ENCODE measurements around the gene EIPR1. TPM values are rescaled to one million over a fixed set of nuclear protein-coding genes. Genes with fewer than 3 reads are reported as not detected.

EIPR1 gene
- total RNA-seq, 2 experiments from 2014 or later = 33.6 to 35.1 TPM

DNA sequence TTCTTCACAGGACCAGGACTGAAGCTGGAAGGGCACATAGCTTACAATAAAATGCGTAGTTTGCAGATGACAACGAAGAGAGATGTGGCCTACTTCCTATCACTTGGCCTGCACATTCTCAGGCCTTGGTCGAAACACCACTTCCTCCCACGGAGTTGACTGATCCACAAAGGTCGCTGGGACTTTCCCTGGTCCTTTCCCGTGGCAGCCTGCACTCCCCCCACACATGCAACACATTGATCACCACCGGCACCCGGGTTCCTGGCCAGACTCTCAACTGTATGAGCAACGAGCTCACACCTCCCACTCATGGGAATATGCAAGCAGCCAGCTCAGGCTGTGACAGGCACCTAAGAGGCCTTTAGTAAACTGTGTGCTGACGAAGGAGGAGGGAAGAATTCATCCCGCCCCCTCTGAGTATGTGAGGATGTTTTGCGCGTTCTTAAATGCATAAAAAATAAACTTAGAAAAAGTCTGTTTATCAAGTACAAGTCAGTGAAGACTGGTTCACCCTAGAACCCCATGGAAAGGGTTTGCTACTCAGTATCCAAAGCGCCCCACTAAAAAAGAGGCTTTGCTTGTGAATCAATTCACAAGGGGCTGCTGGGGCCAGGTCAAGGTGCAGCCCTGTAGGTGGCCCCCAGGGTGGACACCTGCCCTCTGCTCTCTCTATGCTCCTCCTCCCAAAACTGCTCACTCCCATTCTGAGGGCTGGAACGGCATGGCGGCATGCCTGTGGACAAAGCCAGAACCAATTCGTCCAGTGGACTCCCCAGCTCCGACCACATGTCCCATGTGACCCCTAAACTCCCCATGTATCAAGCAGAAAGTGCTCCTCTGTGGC, 154.3 kb downstream of the EIPR1 start:
- intact Hi-C loops (cut with micrococcal nuclease) = loop anchor here (1.0 to 2.0 kb wide), 7 partner anchors 16 to 610 kb away; partner anchors contain the start of genes ADI1 and EIPR1
- Mint-ChIP-seq H3K27me3 (ENCODE audit: low read depth) (no peaks in the 10 kb centered on the region), H3K27ac (peak overlapping the region; percentile 100), H3K36me3 (ENCODE audit: low read depth) (peaks cover 40% of the 10 kb centered on the region), H3K4me3 (peak overlapping the region; percentile 35), H3K9me3 (peaks cover 30% of the 10 kb centered on the region), H3K4me1 (ENCODE audit: low read depth) (peaks cover 44% of the 10 kb centered on the region)
- CTCF ChIA-PET = interaction anchor here (0.9 to 1.4 kb wide), 4 partner anchors 10 to 26 kb away, joined by 3 to 4 read pairs (median 4); no protein-coding TSS in a partner anchor
- peak; percentile 97 for DNase-seq

DNA sequence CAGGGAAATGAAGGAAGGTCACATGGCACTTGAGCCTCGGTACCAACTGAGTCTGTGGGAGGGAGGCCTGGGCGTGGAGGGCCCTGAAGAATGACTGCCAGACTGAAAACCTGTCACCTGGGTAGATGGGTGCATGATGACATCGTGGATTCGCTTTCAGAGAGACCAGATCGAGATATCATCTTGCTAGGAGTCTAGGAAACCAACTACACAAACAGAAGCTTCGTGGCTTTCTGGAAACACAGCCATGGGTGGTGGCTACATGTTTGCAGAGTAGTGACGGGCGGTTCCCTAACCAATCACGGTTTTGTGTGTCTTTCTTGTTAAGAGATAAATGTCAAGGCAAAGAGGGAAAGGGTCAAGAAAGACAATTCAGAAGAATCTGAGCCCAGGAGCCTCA, 155.0 kb downstream of the EIPR1 start:
- CTCF ChIA-PET = interaction anchor here (0.5 to 1.4 kb wide), 5 partner anchors 11 to 97 kb away, joined by 3 to 6 read pairs (median 4); no protein-coding TSS in a partner anchor
- Mint-ChIP-seq H3K27me3 (ENCODE audit: low read depth) (no peaks in the 10 kb centered on the region), H3K27ac (peak overlapping the region; percentile 100), H3K36me3 (ENCODE audit: low read depth) (peaks cover 37% of the 10 kb centered on the region), H3K4me1 (ENCODE audit: low read depth) (peaks cover 47% of the 10 kb centered on the region), H3K4me3 (peak overlapping the region; percentile 35), H3K9me3 (peaks cover 29% of the 10 kb centered on the region)
- intact Hi-C loops (cut with micrococcal nuclease) = loop anchor here (1.0 to 2.0 kb wide), 8 partner anchors 17 to 609 kb away; partner anchors contain the start of genes ADI1, EIPR1 and RNASEH1
- peak; percentile 77 for DNase-seq

- DNase-seq = no peak
- H3K27ac Mint-ChIP-seq = peak overlapping the region; percentile 50
- no peak overlapping the region for H3K4me3 Mint-ChIP-seq
- peaks cover 65% of the 10 kb centered on the region for H3K4me1 Mint-ChIP-seq (ENCODE audit: low read depth)
- H3K9me3 Mint-ChIP-seq = peaks cover 13% of the 10 kb centered on the region
- intact Hi-C loops (cut with micrococcal nuclease) = no loop called here
- H3K36me3 Mint-ChIP-seq (ENCODE audit: low read depth) = peaks cover 23% of the 10 kb centered on the region
- H3K27me3 Mint-ChIP-seq (ENCODE audit: low read depth) = no peaks in the 10 kb centered on the region
- CTCF ChIA-PET = no interaction called here
These were observed 158.1 kb downstream of the EIPR1 start for GRCh38 chr2:3219536-3219935.

DNA sequence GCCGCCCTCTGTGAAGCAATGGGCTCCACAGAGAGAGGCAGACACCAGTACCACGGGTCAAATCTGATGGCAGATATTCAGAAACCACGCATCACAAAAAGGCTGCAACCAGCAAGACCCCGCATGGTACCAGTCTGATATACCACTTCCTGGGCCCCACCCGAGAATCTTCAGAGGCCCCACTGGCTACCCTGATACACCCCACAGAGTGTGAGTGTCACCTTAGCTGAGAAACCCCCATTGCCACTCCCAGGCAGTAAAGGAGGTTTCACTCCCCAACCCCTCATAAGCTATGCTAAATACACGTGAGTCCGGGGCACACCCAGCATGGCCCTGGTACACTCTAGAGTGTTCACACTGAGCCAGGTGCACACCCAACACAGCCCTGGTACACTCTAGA, 160.0 kb downstream of the EIPR1 start:
- peaks cover 52% of the 10 kb centered on the region for H3K4me1 Mint-ChIP-seq (ENCODE audit: low read depth)
- CTCF ChIA-PET = interaction anchor here (0.6 to 1.0 kb wide), 2 partner anchors 121 to 729 kb away, joined by 3 read pairs; no protein-coding TSS in a partner anchor
- peak overlapping the region; percentile 59 for H3K27ac Mint-ChIP-seq
- intact Hi-C loops (cut with micrococcal nuclease) = no loop called here
- no peaks in the 10 kb centered on the region for H3K27me3 Mint-ChIP-seq (ENCODE audit: low read depth)
- no peak for DNase-seq
- H3K36me3 Mint-ChIP-seq (ENCODE audit: low read depth) = peaks cover 20% of the 10 kb centered on the region
- no peak overlapping the region for H3K4me3 Mint-ChIP-seq
- H3K9me3 Mint-ChIP-seq = peaks cover 7% of the 10 kb centered on the region

DNA sequence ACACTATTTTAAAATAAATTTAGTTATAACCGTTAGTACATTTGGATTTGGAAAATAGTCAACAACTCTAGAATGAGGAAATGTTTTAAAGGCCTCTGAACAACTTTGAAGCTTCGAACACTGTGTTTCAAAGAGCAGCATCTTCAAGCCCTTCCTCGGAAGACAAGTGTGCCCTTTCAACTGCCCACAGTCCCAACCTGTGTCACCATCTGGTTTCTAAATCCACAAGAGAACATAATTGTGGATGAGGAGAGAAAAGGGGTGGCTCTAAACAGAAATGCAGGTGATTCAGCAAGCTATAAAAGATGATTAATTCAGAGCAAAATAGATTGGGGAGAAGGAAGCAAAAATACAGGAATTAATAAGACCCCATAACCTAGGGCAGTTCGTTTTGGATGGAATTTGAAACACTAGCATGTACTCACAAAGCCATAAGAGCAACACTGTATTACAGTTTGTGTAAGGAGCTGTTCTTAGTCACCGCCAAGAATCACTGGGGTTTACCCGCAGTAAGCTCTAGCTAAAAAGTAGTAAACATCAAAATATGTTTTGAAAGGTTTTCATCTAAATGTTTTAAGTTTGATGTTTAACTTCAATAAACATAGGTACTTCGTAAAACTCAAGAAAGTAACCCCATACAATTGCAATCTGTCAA, 160.7 kb downstream of the EIPR1 start:
- peak overlapping the region; percentile 38 for H3K27ac Mint-ChIP-seq
- peaks cover 18% of the 10 kb centered on the region for H3K36me3 Mint-ChIP-seq (ENCODE audit: low read depth)
- H3K4me1 Mint-ChIP-seq (ENCODE audit: low read depth) = peaks cover 46% of the 10 kb centered on the region
- intact Hi-C loops (cut with micrococcal nuclease) = no loop called here
- CTCF ChIA-PET = interaction anchor here (0.6 to 1.5 kb wide), 5 partner anchors 12 to 728 kb away, joined by 3 to 6 read pairs (median 3); no protein-coding TSS in a partner anchor
- H3K9me3 Mint-ChIP-seq = peaks cover 7% of the 10 kb centered on the region
- no peaks in the 10 kb centered on the region for H3K27me3 Mint-ChIP-seq (ENCODE audit: low read depth)
- DNase-seq = no peak
- H3K4me3 Mint-ChIP-seq = no peak overlapping the region

DNA sequence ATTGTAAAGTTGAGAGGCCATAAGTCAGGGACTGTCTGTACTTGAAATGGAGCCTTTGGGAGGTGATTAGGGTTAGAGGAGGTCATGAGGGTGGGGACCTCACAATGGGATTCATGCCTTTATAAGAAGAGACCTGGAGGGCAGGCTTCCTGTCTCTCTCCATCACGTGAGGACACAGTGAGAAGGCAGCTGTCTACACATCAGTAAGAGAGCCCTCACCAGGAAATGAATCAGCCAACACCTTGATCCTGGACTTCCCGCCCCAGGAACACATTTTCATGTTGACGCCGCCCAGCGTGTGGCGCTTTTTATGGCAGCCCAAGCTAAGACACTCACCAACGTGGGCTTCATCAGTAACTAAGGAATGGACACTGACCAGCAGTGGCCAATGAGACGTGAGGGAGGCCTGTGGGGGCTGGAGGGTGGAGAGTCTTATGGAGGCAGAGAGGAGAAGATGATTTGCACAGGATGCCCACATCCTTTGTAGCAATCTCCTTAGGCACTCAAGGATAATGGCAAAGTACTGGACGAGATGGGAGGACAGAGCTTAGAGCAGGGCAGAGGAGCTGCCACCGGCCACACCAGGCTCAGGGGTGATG, 162.7 kb downstream of the EIPR1 start:
- intact Hi-C loops (cut with micrococcal nuclease) = no loop called here
- no peak for DNase-seq
- Mint-ChIP-seq H3K27ac (peak overlapping the region; percentile 63), H3K36me3 (ENCODE audit: low read depth) (peaks cover 11% of the 10 kb centered on the region), H3K27me3 (ENCODE audit: low read depth) (no peaks in the 10 kb centered on the region), H3K4me3 (no peak overlapping the region), H3K9me3 (no peaks in the 10 kb centered on the region), H3K4me1 (ENCODE audit: low read depth) (peaks cover 38% of the 10 kb centered on the region)
- CTCF ChIA-PET = no interaction called here

DNA sequence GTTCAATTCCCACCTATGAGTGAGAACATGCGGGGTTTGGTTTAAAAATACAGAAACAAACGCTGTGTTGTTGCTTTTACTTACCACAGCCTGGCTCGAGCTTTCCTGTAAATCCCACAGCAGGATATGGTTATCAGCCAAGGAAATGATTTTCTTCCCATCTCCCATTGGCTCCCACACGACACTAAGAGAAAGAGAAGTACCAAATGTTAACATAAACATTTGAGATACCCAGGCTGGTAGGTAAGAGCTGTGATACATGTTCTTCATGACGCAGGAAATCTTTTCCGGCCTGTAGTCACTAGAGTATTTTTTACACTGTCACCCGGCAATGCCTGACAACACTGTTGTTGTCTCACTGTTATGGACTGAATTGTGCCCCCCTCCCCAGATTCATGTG, 163.6 kb downstream of the EIPR1 start:
- Mint-ChIP-seq H3K27me3 (ENCODE audit: low read depth) (no peaks in the 10 kb centered on the region), H3K4me3 (no peak overlapping the region), H3K27ac (peak overlapping the region; percentile 63), H3K4me1 (ENCODE audit: low read depth) (peaks cover 38% of the 10 kb centered on the region), H3K36me3 (ENCODE audit: low read depth) (peaks cover 15% of the 10 kb centered on the region), H3K9me3 (no peaks in the 10 kb centered on the region)
- CTCF ChIA-PET = no interaction called here
- DNase-seq = no peak
- intact Hi-C loops (cut with micrococcal nuclease) = no loop called here

DNA sequence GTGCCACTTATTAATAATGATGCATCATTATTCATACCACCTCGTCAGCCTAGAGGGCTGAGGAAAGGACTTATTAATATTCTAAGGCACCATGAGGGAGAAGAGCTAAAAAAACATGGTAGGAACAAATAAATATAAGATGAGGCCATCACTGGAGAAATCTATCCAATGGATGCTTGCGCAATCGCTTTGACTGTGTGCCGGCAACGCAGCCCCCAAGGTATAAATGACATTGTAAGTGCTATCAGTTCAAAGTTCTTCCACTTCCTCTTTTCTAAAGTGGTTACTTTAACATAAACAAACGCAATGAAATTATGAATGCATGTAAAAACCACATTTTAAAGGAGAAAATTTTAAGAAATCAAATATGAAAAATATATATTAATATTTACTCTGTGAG, 164.6 kb downstream of the EIPR1 start:
- H3K27ac Mint-ChIP-seq = no peak overlapping the region
- H3K9me3 Mint-ChIP-seq = no peaks in the 10 kb centered on the region
- H3K4me1 Mint-ChIP-seq (ENCODE audit: low read depth) = peaks cover 38% of the 10 kb centered on the region
- H3K27me3 Mint-ChIP-seq (ENCODE audit: low read depth) = no peaks in the 10 kb centered on the region
- no peak for DNase-seq
- no peak overlapping the region for H3K4me3 Mint-ChIP-seq
- CTCF ChIA-PET = no interaction called here
- intact Hi-C loops (cut with micrococcal nuclease) = no loop called here
- peaks cover 15% of the 10 kb centered on the region for H3K36me3 Mint-ChIP-seq (ENCODE audit: low read depth)

DNA sequence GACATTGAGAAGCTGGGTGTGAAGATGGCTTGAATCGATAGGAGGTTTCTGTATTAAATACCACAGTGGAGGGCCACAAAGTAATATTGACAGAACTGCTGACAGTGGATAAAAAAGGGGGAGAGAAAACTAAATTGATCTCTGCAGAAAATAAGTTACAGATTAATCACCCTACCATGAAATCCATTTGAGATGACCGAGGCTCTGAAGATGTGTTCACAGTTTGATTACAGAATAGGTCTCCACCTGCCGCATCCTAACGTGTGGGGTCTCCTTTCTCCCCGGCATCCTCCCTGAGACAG, 165.6 kb downstream of the EIPR1 start:
- Mint-ChIP-seq H3K9me3 (no peaks in the 10 kb centered on the region), H3K4me1 (ENCODE audit: low read depth) (peaks cover 30% of the 10 kb centered on the region), H3K4me3 (no peak overlapping the region), H3K27ac (no peak overlapping the region), H3K27me3 (ENCODE audit: low read depth) (no peaks in the 10 kb centered on the region), H3K36me3 (ENCODE audit: low read depth) (peaks cover 15% of the 10 kb centered on the region)
- intact Hi-C loops (cut with micrococcal nuclease) = no loop called here
- no peak for DNase-seq
- CTCF ChIA-PET = no interaction called here

- no peak for DNase-seq
- intact Hi-C loops (cut with micrococcal nuclease) = no loop called here
- CTCF ChIA-PET = interaction anchor here (0.5 kb wide), 1 partner anchor 125 kb away, joined by 4 read pairs; no protein-coding TSS in a partner anchor
These were observed 166.2 kb downstream of the EIPR1 start for GRCh38 chr2:3211256-3212060.

DNA sequence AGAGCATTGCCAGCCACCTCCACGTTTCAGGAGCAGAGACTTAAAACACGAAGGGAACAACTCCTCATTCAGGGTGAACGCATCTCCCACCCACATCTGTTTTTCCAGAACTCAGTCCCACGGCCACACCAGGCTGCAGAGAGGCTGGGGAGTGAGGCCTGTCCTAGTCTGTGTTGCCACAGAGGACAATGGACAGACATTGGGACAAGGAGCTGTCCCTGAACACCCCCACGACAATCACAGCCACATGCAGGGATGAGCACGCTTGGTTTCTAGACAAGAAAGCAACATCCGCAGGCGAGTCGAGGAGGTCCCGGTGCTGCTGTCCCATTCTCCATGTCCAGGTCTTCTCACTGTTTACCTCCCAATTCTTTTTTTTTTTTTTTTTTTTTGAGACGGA, 167.4 kb downstream of the EIPR1 start:
- Mint-ChIP-seq H3K4me3 (no peak overlapping the region), H3K4me1 (ENCODE audit: low read depth) (peaks cover 13% of the 10 kb centered on the region), H3K27me3 (ENCODE audit: low read depth) (no peaks in the 10 kb centered on the region), H3K27ac (no peak overlapping the region), H3K9me3 (no peaks in the 10 kb centered on the region), H3K36me3 (ENCODE audit: low read depth) (peaks cover 16% of the 10 kb centered on the region)
- CTCF ChIA-PET = interaction anchor here (0.6 kb wide), 1 partner anchor 132 kb away, joined by 3 read pairs; no protein-coding TSS in a partner anchor
- DNase-seq = no peak
- intact Hi-C loops (cut with micrococcal nuclease) = no loop called here

More at GRCh38 chr2:3211256-3212060, 166.2 kb downstream of the EIPR1 start:
- Mint-ChIP-seq H3K4me3 (no peak overlapping the region), H3K36me3 (ENCODE audit: low read depth) (peaks cover 16% of the 10 kb centered on the region), H3K27me3 (ENCODE audit: low read depth) (no peaks in the 10 kb centered on the region), H3K4me1 (ENCODE audit: low read depth) (peaks cover 24% of the 10 kb centered on the region), H3K27ac (no peak overlapping the region), H3K9me3 (no peaks in the 10 kb centered on the region)

DNA sequence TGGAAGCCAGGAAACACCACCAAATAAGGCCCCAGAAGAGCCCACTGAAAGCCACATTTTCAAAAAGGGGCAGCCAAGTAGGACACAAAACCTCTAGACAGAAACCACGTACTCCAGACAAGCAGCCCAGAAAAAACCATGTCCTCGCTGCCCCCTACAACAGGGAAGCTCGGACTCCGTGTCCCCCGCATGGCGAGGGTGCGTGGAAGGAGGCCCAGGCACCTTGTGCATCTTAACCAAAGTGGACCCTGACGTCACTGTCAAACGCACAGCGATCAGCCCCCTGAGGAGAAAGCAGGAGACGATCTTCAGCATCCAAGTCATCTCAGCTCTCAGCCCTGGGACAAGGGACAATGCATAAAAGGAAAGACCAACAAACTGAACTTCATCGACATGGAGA, 168.4 kb downstream of the EIPR1 start:
- CTCF ChIA-PET = no interaction called here
- Mint-ChIP-seq H3K27ac (no peak overlapping the region), H3K36me3 (ENCODE audit: low read depth) (peaks cover 15% of the 10 kb centered on the region)

More for the DNA sequence above, 168.4 kb downstream of the EIPR1 start:
- intact Hi-C loops (cut with micrococcal nuclease) = no loop called here
- peaks cover 9% of the 10 kb centered on the region for H3K4me1 Mint-ChIP-seq (ENCODE audit: low read depth)
- no peaks in the 10 kb centered on the region for H3K27me3 Mint-ChIP-seq (ENCODE audit: low read depth)
- DNase-seq = no peak
- H3K9me3 Mint-ChIP-seq = no peaks in the 10 kb centered on the region
- H3K4me3 Mint-ChIP-seq = no peak overlapping the region
